Neuron (in vitro differentiated cells): ENCODE measurements around the gene SCAMP3.
"Not testable (repeated sequence)": the region's sequence is repeated elsewhere in the genome, so short reads cannot be mapped to it uniquely, and the experiment has no call there.

Experiments
- H2AFZ ChIP-seq: one replicate; pipeline ENCODE4 v1.6.1; 2013; ENCODE audit warnings: low read depth, mild to moderate bottlenecking, inconsistent platforms, low read length, moderate library complexity
- H3K27me3 ChIP-seq: one replicate; pipeline ENCODE4 v1.6.1; 2013; ENCODE audit warnings: low read length; ENCODE audit not compliant: insufficient read depth
- H3K36me3 ChIP-seq: one replicate; pipeline ENCODE4 v1.6.1; 2013; ENCODE audit warnings: low read length; ENCODE audit not compliant: insufficient read depth
- H3K4me1 ChIP-seq: one replicate; pipeline ENCODE4 v1.6.1; 2013; ENCODE audit warnings: low read length; ENCODE audit not compliant: insufficient read depth
- H3K4me3 ChIP-seq: 2 replicates; pipeline ENCODE4 v1.5.1; 2013; ENCODE audit warnings: mild to moderate bottlenecking, low read length, moderate library complexity
- H3K9me3 ChIP-seq: one replicate; pipeline ENCODE4 v1.6.1; 2013; ENCODE audit warnings: low read length

SCAMP3 gene

GRCh38 chr1:155226188-155226909, 35.8 kb downstream of the SCAMP3 start:
- peaks cover 18% of the 10 kb centered on the region for H3K4me1 ChIP-seq
- peak overlapping the region; percentile 76 for H3K4me3 ChIP-seq
- H2AFZ ChIP-seq = peak overlapping the region; percentile 10
- H3K9me3 ChIP-seq = no peaks in the 10 kb centered on the region
- no peaks in the 10 kb centered on the region for H3K27me3 ChIP-seq
- peaks cover 14% of the 10 kb centered on the region for H3K36me3 ChIP-seq

- H3K9me3 ChIP-seq, H3K4me3 ChIP-seq, H3K27me3 ChIP-seq, H2AFZ ChIP-seq: not testable (repeated sequence)
- Histone ChIP-seq H3K4me1 (peaks cover 18% of the 10 kb centered on the region), H3K36me3 (peaks cover 17% of the 10 kb centered on the region)
These were observed 36.8 kb downstream of the SCAMP3 start for GRCh38 chr1:155225404-155225759.

GRCh38 chr1:155223047-155223446, 39.1 kb downstream of the SCAMP3 start:
- peaks cover 15% of the 10 kb centered on the region for H3K4me1 ChIP-seq
- H2AFZ ChIP-seq = no peak overlapping the region
- peaks cover 17% of the 10 kb centered on the region for H3K36me3 ChIP-seq
- no peak overlapping the region for H3K4me3 ChIP-seq
- H3K9me3 ChIP-seq = no peaks in the 10 kb centered on the region
- no peaks in the 10 kb centered on the region for H3K27me3 ChIP-seq

GRCh38 chr1:155220211-155220965, 41.8 kb downstream of the SCAMP3 start:
- not testable (repeated sequence) for H2AFZ ChIP-seq, H3K27me3 ChIP-seq, H3K4me3 ChIP-seq, H3K9me3 ChIP-seq, H3K4me1 ChIP-seq
- peaks cover 31% of the 10 kb centered on the region for H3K36me3 ChIP-seq

DNA sequence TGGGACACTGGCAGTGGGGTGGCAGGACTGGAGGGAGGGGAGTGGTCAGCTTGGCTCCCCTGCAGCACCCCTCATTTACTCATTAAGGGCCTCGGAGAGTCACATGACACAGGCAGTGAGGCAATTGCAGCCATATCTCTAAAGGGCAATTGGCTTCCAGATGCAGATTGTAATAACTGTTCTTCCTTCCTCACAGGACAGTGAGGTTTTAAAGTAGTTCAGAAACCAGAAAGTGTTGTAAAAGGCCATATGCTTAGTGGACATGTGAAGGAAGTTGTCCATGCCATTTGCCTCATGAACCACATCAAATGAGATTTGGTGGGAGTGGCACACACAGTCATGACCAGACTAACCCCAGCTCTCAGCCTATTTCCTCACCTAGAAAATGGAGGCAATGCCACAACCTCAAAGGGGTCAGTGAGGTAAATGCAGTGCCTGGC, 42.5 kb downstream of the SCAMP3 start:
- no peak overlapping the region for H3K4me3 ChIP-seq
- peaks cover 28% of the 10 kb centered on the region for H3K36me3 ChIP-seq
- H3K4me1 ChIP-seq = no peaks in the 10 kb centered on the region
- no peaks in the 10 kb centered on the region for H3K9me3 ChIP-seq
- no peaks in the 10 kb centered on the region for H3K27me3 ChIP-seq
- no peak overlapping the region for H2AFZ ChIP-seq

- H3K27me3 ChIP-seq = no peaks in the 10 kb centered on the region
- H2AFZ ChIP-seq = no peak overlapping the region
- H3K4me1 ChIP-seq = no peaks in the 10 kb centered on the region
- no peak overlapping the region for H3K4me3 ChIP-seq
- no peaks in the 10 kb centered on the region for H3K9me3 ChIP-seq
- peaks cover 24% of the 10 kb centered on the region for H3K36me3 ChIP-seq
These were observed 43.1 kb downstream of the SCAMP3 start for GRCh38 chr1:155218854-155219591.

- H3K9me3 ChIP-seq, H3K4me3 ChIP-seq, H3K27me3 ChIP-seq, H3K4me1 ChIP-seq, H2AFZ ChIP-seq: not testable (repeated sequence)
- peaks cover 27% of the 10 kb centered on the region for H3K36me3 ChIP-seq
These were observed 47.5 kb downstream of the SCAMP3 start for GRCh38 chr1:155214702-155215101.

DNA sequence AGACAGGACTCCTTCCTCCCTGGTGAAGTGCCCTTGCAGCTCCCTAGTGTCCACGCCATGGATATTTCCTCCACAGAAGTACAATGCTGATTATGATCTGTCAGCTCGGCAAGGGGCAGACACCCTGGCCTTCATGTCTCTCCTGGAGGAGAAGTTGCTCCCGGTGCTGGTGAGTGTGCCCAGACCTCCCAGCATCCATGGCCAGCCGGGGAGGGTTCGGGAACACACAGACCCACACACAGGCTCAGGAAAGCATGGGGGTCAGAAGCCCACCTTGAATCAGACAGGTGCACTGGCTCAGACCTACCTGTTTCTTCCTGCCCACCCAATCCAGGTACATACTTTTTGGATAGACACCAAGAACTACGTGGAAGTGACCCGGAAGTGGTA, 50.1 kb downstream of the SCAMP3 start:
- Histone ChIP-seq H3K4me1 (peaks cover 22% of the 10 kb centered on the region), H3K36me3 (peaks cover 20% of the 10 kb centered on the region)
- H3K27me3 ChIP-seq, H2AFZ ChIP-seq, H3K4me3 ChIP-seq, H3K9me3 ChIP-seq: not testable (repeated sequence)

DNA sequence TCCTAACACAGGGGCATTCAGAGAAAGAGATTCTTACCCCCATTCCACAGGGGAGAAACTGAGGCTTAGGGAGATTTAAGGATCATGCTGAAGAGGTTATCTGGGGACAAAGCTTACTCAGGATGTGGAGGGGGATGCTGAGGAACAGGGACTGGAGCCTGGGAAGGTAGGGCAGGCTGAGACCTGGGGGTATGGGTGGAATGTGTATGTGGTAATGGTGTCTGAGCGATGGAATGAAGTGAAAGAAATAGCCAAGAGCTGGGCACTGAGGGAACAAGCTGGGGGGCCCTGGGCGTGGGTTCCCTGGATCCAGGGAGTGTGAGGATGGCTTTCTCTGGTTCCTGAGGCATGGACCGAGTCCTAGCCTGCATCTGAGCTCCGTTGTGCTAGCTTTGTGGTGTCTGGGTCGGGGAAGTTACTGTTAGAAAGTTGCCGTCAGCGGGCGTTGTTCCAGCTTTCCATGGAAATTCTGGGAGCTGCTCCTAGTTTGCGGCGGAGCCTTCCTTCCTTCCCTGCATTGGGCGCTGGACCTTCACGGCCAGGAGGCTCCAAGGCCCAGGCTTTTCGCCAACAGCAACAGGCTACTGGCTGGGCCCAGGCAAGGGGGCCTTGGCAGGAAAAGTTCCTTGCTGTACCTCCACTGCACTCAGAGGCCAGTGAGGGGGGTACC, 50.6 kb downstream of the SCAMP3 start:
- not testable (repeated sequence) for H3K27me3 ChIP-seq, H2AFZ ChIP-seq, H3K9me3 ChIP-seq, H3K4me3 ChIP-seq
- H3K36me3 ChIP-seq = peaks cover 17% of the 10 kb centered on the region
- peaks cover 24% of the 10 kb centered on the region for H3K4me1 ChIP-seq

DNA sequence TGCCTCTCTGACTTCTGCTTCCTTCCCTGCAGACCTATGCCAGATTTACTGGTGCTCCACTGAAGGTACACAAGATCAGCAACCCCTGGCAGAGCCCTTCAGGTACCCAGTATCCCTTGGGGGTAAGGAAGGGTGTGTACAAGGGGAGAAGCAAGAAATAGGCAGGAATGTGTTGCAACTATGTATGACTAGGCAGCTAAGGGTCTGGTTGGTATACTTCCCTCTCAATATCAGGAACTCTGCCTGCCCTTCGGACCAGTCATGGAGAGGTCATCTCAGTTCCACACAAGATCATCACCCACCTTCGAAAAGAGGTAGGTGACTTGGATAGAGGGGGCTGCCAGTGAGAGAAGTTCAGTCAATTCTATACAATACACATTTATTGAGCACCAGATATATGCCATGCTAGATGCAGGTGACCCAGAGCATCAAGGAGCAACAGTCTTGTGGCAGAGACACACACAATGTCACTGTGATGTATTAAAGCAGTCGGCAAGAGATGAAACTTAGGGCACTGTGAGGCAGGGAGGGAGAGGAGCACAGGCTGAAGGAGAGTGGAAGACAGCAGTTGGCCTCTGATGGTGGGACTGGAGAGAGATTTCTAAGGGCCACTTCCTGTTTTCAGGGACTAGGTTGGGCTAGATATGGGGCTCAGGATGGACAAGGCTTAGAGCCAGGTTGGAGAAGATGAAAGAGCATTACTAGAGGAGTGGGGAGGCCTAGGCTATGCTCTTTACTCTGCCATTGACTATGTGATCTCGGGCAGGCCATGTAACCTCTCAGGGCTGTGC, 51.7 kb downstream of the SCAMP3 start:
- peaks cover 15% of the 10 kb centered on the region for H3K36me3 ChIP-seq
- H3K4me3 ChIP-seq = peak overlapping the region; percentile 66
- no peak overlapping the region for H2AFZ ChIP-seq
- H3K9me3 ChIP-seq = no peaks in the 10 kb centered on the region
- peaks cover 30% of the 10 kb centered on the region for H3K4me1 ChIP-seq
- H3K27me3 ChIP-seq = no peaks in the 10 kb centered on the region

GRCh38 chr1:155209312-155209721, 52.8 kb downstream of the SCAMP3 start:
- Histone ChIP-seq H3K9me3 (no peaks in the 10 kb centered on the region), H3K27me3 (no peaks in the 10 kb centered on the region), H3K4me3 (peak overlapping the region; percentile 66), H2AFZ (peak overlapping the region; percentile 36), H3K36me3 (peaks cover 15% of the 10 kb centered on the region), H3K4me1 (peaks cover 30% of the 10 kb centered on the region)

DNA sequence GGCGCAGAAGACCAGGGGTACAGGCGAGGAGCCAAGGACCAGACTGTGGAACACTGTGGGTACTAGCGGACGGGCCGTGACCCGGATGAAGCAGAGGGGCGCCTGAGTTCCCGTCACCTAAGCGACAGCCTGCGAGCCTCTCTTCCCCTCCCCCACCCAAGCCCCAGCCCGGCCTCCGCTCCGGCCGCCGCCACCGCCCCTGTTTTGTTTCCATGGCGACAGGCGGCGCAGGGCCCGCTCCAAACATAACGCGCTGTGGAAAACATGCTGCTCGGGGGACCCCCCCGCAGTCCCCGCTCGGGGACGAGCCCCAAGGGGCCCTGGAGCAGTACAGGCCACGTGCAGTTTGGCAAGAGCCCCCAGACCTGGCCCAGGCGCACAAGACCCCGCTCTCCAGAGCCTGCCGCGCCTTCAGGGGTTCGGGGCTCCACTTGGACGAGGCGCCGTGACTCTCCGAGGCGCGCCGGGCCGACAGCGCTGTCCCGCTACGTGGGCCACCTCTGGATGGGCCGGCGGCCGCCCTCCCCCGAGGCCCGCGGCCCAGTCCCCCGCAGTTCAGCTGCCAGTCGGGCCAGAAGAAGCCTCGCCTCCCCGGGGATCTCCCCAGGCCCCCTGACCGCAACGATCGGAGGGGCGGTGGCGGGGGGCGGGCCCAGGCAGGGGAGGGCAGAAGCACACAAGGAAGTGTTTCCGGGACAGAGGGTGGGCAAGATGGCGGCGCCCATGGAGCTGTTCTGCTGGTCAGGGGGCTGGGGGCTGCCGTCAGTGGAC, 53.4 kb downstream of the SCAMP3 start, which contains the start of gene MTX1:
Gene MTX1, plus strand, starts transcription at position 155 of the 771 bp plus-strand sequence. Its CDS starts 110 bp downstream, at position 265.
- no peaks in the 10 kb centered on the region for H3K9me3 ChIP-seq
- no peaks in the 10 kb centered on the region for H3K27me3 ChIP-seq
- H2AFZ ChIP-seq = peak within 1 kb of the TSS; percentile 36
- peaks cover 15% of the 10 kb centered on the region for H3K36me3 ChIP-seq
- H3K4me1 ChIP-seq = peaks cover 30% of the 10 kb centered on the region
- peak within 1 kb of the TSS; percentile 66 for H3K4me3 ChIP-seq
